Psoas muscle (tissue), 8 donors: Measurements from ENCODE around the gene PML. TPM values are rescaled to one million over a fixed set of nuclear protein-coding genes. Genes with fewer than 3 reads are reported as not detected.

ENCODE experiments used
- ATAC-seq, 4 donors: fragments of 200-7000 bp; cut with Tn5 transposase; one replicate each; pipeline ENCODE4 v1.9.1; 2020; ENCODE audit warnings: moderate library complexity in 3 of 4, mild to moderate bottlenecking in 2 of 4
- DNase-seq, 2 donors: peaks; one replicate each; pipeline ENCODE4 v3.0.0-alpha.2; 2020
- H3K27ac ChIP-seq: fragments of 200-600 bp; one replicate; pipeline ENCODE4 v1.8.0; 2022
- H3K27me3 ChIP-seq, 3 donors: fragments of 200-600 bp in 1 of 3; one replicate each; pipeline versions ENCODE4 v1.6.1 to v1.8.0; 2013 to 2022; ENCODE audit warnings: low read length in 2 of 3, mild to moderate bottlenecking in 2 of 3, moderate library complexity in 1 of 3; ENCODE audit not compliant: insufficient read depth in 3 of 3
- H3K36me3 ChIP-seq, 2 donors: fragments of 200-600 bp in 1 of 2; one replicate each; pipeline versions ENCODE4 v1.6.1 to v1.8.0; 2013 to 2022; ENCODE audit warnings: low read depth in 1 of 2, mild to moderate bottlenecking in 1 of 2, moderate library complexity in 1 of 2; ENCODE audit not compliant: insufficient read depth in 1 of 2
- H3K4me1 ChIP-seq: fragments of 200-600 bp; one replicate; pipeline ENCODE4 v1.8.0; 2022
- H3K4me3 ChIP-seq: fragments of 200-600 bp; one replicate; pipeline ENCODE4 v1.8.0; 2022; ENCODE audit warnings: mild to moderate bottlenecking
- H3K9me3 ChIP-seq: fragments of 200-600 bp; one replicate; pipeline ENCODE4 v1.8.0; 2022
- WGBS, 3 donors: extraction: QIAGEN DNeasy Blood & Tissue Kit; methylation state at CpG; one replicate each; pipeline versions ENCODE4 v1.1.6 to v1.1.7; 2013; 5-methylcytosine and 5-hydroxymethylcytosine counted together
- intact Hi-C, 2 donors: fragments of 100-400 bp; cut with DNase I; formaldehyde crosslinking; loops; one replicate each; pipeline versions ENCODE4 v1.11.0 to v1.14.2; 2022
- polyA plus RNA-seq, 3 donors: library from polyadenylated mRNA; stranded (reverse); fragments of 200-250 nt; gene quantifications; one replicate each; pipeline ENCODE4 v1.2.3, GENCODE V29; 2013
- total RNA-seq, 4 donors: library from RNA; stranded (reverse); fragmentation: NEBNext Ultra II Directional in 2 of 4; extraction: Animal tissue kit (Norgen Biotek cat#: 25700) in 2 of 4; gene quantifications; one replicate each; pipeline versions ENCODE4 v1.2.1 to v1.2.4, GENCODE V29; 2021 to 2023
- TF ChIP-seq, protein P1 (sequence below): fragments of 200-600 bp; IDR thresholded peaks from one replicate; pipeline ENCODE4 v1.8.0; 2022; ENCODE audit warnings: antibody characterized with exemption
- donor health status: healthy with polysubstance abuse.
- donor health status: DM: no; HTN: no; CAD: no; lungs with moderate emphysema.
- donor health status: Bipolar disorder and iron deficiency.
- donor health status: healthy.
- donor health status: DM: yes; HTN: yes; CAD: no.
- donor health status: DM: no; HTN: no; CAD: no.
- donor health status: DM: no; HTN: no; CAD: no.
- donor health status: DM: yes; HTN: yes; CAD: no.

The PML gene
- total and polyA plus RNA-seq, 7 donors = 6.7 to 22.6 (median 15.0) TPM

DNA sequence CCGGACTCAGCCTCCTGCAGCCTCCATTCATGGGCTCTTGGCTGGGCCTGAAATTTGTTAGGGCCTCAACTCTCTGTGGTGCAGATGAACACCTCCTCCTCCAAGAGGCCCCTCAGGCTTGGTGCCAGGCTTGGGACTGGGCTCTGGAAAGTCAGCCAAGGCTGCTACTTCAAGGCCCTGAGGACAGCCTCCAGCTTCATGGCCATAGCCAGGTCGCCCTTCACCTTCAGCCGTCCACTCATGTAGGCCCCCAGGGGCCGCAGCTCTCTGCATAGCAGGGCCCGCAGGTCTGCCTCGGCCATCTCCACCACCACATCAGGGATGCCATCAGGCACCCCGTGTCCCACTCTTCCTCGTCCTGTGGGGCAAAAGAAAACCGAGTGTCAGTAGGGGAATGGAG, 10.7 kb upstream of the PML start:
- TF ChIP-seq, protein P1, sequence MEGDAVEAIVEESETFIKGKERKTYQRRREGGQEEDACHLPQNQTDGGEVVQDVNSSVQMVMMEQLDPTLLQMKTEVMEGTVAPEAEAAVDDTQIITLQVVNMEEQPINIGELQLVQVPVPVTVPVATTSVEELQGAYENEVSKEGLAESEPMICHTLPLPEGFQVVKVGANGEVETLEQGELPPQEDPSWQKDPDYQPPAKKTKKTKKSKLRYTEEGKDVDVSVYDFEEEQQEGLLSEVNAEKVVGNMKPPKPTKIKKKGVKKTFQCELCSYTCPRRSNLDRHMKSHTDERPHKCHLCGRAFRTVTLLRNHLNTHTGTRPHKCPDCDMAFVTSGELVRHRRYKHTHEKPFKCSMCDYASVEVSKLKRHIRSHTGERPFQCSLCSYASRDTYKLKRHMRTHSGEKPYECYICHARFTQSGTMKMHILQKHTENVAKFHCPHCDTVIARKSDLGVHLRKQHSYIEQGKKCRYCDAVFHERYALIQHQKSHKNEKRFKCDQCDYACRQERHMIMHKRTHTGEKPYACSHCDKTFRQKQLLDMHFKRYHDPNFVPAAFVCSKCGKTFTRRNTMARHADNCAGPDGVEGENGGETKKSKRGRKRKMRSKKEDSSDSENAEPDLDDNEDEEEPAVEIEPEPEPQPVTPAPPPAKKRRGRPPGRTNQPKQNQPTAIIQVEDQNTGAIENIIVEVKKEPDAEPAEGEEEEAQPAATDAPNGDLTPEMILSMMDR = no peak
- peaks cover 49% of the 10 kb centered on the region for H3K4me1 ChIP-seq
- peak overlapping the region; percentile 84 for H3K27ac ChIP-seq
- no peaks in the 10 kb centered on the region for H3K9me3 ChIP-seq
- intact Hi-C loops = no loop called here
- no peaks in the 10 kb centered on the region for H3K27me3 ChIP-seq
- peaks cover 0 to 42% of the 10 kb centered on the region in 2 donors for H3K36me3 ChIP-seq
- ATAC-seq (no peak), DNase-seq (no peak)
- 85 to 91% (median 89%) methylated on average over 9 of the region's 9 CpGs for WGBS, 3 donors
- no peak overlapping the region for H3K4me3 ChIP-seq

DNA sequence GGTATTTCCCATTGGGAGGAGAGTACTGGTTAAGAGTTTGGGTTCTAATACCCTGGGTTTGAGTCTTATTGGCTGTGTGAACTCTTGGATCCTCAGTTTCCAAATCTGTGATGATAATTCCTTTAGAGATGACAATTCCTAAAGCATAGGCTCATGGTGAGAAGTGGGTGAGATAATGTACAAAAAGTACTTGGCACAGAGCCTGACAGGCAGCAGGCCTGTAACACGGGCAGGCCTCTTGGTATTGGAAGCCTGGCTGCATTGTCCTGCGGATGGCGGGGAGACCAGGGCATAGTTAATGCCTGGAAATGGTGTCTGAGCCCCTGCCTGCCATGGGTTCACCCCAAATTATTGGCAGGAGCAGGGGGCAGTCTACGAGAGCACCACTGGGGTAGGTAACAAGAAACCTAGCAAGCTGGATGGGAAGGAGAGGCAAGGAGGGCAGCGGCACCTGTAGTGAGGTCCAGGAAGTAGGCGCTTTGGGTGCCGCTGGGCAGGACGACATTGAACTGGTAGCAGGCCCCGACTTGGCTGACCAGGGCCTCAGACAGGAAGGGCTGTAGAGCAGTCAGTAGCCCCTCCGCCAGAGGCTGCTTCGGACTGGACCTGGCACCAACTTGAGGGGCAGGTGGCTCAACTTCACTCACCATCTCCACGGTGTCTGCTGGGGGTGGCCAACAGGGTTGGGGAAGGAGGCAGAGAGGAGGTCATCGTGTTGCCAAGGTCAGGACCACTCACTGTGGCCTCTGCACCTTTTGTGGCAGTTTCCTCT, 10.1 kb upstream of the PML start:
- peaks cover 0 to 49% of the 10 kb centered on the region in 2 donors for H3K36me3 ChIP-seq
- no peak overlapping the region for H3K4me3 ChIP-seq
- no peaks in the 10 kb centered on the region for H3K27me3 ChIP-seq
- TF ChIP-seq, protein P1 = no peak
- 70 to 73% (median 72%) methylated on average over 13 of the region's 13 CpGs for WGBS, 3 donors
- DNase-seq (no peak), ATAC-seq (no peak)
- H3K27ac ChIP-seq = peak overlapping the region; percentile 84
- intact Hi-C loops = no loop called here
- H3K9me3 ChIP-seq = no peaks in the 10 kb centered on the region
- H3K4me1 ChIP-seq = peaks cover 55% of the 10 kb centered on the region

DNA sequence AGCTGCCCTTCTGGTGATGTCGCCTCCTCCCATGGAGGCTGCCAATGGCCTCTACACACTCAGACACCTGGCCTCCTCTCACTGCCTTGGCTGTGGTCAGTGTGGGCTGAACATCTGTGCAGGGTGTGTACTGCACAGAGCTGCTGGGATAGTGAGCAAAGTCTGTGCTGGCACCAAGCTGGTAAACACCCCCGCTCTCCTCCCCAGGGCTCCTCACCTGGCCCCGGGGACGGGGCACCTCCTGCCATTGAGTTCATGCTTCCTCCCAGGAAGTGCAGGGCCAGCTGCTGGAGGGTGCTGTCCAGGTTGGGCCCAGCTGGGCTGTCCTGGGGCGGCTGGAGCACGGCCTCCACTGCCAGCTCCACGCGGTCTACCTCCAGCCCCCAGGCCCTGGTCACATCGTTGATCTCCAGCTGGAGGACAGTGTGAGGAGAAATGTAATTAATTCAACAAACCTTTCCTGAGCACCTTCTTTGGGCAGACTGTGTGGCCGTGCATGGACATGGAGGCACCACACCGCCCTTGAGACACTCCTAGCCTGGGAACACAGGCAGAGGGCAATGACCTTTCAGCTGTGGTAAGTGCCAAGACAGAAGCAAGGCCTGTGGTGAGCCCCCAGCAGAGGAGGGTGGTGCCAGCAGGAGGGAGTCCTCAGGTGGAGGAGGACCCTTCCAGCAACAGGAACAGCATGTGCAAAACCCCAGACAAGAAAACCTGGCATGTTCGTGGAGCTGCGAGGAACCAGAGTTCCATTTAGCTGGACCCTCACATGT, 9.2 kb upstream of the PML start:
- Histone ChIP-seq H3K4me3 (no peak overlapping the region), H3K36me3 (peaks cover 0 to 50% of the 10 kb centered on the region in 2 donors), H3K27me3 (no peaks in the 10 kb centered on the region), H3K9me3 (no peaks in the 10 kb centered on the region), H3K4me1 (peaks cover 63% of the 10 kb centered on the region), H3K27ac (no peak overlapping the region)
- DNase-seq (no peak), ATAC-seq (no peak)
- TF ChIP-seq, protein P1 = no peak
- 70 to 74% (median 72%) methylated on average over 13 of the region's 13 CpGs for WGBS, 3 donors
- intact Hi-C loops = loop anchor here in 1 of 2 donors (5.0 kb wide), 1 partner anchor 57 kb away; no protein-coding TSS in a partner anchor

DNA sequence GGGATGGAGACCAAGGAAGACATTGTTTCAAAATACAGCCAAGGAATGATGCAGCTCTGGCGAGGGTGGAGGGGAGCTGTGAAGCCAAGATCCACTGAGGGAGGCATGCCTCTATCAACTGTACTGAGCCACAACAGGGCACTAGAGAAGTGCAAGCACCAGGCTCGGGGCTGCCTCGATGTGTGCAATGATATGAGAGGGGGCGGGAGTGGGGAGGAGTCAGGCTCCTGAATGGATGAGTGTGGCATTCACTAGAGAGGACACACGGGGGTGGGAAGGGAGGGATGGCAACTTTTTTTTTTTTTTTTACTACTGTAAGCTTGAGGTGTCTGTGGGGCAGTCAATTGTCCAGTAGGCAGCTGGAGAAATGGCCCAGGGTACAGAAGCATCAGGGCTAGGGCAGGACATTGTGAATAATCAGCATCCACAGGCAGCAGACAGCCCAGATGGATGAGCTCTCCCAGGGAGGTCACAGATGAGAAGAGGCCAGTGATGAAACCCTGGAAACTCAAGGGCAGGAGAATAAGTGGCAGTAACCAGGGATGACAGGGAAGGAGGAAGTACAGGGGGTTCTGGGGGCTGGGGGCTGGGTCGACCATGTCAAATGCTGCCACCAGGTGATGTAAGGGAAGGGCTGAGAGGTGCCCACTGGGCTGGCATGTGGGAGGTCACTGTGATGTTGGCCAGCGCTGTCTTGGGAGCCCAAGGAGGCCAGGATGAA, 8.3 kb upstream of the PML start:
- no peaks in the 10 kb centered on the region for H3K9me3 ChIP-seq
- ATAC-seq (no peak), DNase-seq (no peak)
- no peak overlapping the region for H3K4me3 ChIP-seq
- H3K36me3 ChIP-seq = peaks cover 0 to 50% of the 10 kb centered on the region in 2 donors
- TF ChIP-seq, protein P1 = no peak
- H3K27ac ChIP-seq = peak overlapping the region; percentile 30
- no peaks in the 10 kb centered on the region for H3K27me3 ChIP-seq
- intact Hi-C loops = loop anchor here in 1 of 2 donors (5.0 kb wide), 1 partner anchor 56 kb away; no protein-coding TSS in a partner anchor
- WGBS, 3 donors = 56 to 58% (median 56%) methylated on average over 7 of the region's 7 CpGs
- peaks cover 68% of the 10 kb centered on the region for H3K4me1 ChIP-seq
